Mucosa of rectum (tissue), 2 donors: ENCODE results near the gene RIN3.

ENCODE experiments used
- H3K27ac ChIP-seq, 2 donors: one replicate each; pipeline ENCODE4 v1.7.0; 2013; ENCODE audit warnings: inconsistent platforms in 2 of 2, low read depth in 2 of 2, low read length in 2 of 2
- H3K27me3 ChIP-seq, 2 donors: one replicate each; pipeline ENCODE4 v1.7.0; 2013; ENCODE audit warnings: low read length in 2 of 2; ENCODE audit not compliant: control insufficient read depth in 2 of 2, insufficient read depth in 2 of 2
- H3K36me3 ChIP-seq, 2 donors: one replicate each; pipeline ENCODE4 v1.7.0; 2013; ENCODE audit warnings: low read length in 2 of 2; ENCODE audit not compliant: control insufficient read depth in 2 of 2, insufficient read depth in 2 of 2
- H3K4me1 ChIP-seq, 2 donors: one replicate each; pipeline ENCODE4 v1.7.0; 2013; ENCODE audit warnings: low read length in 2 of 2, mild to moderate bottlenecking in 1 of 2; ENCODE audit not compliant: control insufficient read depth in 2 of 2, insufficient read depth in 2 of 2
- H3K4me3 ChIP-seq, 2 donors: one replicate each; pipeline ENCODE4 v1.7.0; 2013; ENCODE audit warnings: low read length in 2 of 2
- H3K9ac ChIP-seq, 2 donors: one replicate each; pipeline ENCODE4 v1.7.0; 2013; ENCODE audit warnings: low read length in 2 of 2, low read depth in 1 of 2, mild to moderate bottlenecking in 1 of 2
- H3K9me3 ChIP-seq, 2 donors: one replicate each; pipeline ENCODE4 v1.7.0; 2013; ENCODE audit warnings: low read length in 2 of 2; ENCODE audit not compliant: control insufficient read depth in 2 of 2
- donor health status: healthy.
- donor health status: Normal muscosa, but diverticular disease.

The RIN3 gene

GRCh38 chr14:92563765-92564285 lies 50.2 kb downstream of the RIN3 start:
- Histone ChIP-seq H3K4me1 (peaks cover 3 to 4% of the 10 kb centered on the region in 2 donors), H3K36me3 (peaks cover 16 to 29% of the 10 kb centered on the region in 2 donors), H3K27ac (peak overlapping the region; percentile 25 to 53), H3K9me3 (peaks cover 2 to 4% of the 10 kb centered on the region in 2 donors), H3K9ac (no peak overlapping the region), H3K4me3 (no peak overlapping the region), H3K27me3 (no peaks in the 10 kb centered on the region)

DNA sequence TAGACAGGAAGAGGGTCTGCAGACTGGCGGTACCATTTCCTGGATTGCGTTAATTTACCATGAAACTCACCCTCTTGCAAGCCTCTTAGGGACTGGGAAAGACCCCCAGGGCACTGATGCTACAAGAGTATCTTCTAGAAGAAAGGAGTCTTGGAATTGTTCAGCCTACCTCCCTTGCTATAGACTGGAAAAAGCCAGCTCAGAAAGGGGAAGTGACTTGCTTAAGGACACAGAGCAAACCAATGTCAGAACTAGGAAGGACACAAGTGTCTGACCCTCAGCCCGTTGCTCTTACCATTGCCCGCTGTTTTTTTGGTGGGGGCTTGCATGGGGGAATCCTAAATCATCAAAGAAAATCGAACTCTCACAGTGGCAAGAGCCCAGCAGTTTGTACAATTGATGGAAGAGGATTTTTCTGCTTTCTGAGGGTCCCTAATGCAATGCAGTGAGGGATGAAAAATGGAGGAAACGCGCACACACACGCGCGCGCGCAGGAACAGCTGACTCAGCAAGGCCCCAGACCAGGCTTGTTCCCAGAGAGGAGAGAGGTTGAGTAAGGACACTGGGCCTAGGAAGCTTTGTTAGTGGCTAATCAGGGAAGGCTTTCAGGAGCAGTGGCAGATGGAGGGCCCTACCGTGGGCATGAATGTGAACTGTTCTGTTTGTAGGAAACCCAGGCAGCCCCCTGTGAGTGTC lies 50.9 kb downstream of the RIN3 start:
- peaks cover 3 to 8% of the 10 kb centered on the region in 2 donors for H3K4me1 ChIP-seq
- no peak overlapping the region for H3K9ac ChIP-seq
- H3K36me3 ChIP-seq: peaks cover 16 to 26% of the 10 kb centered on the region in 2 donors
- no peaks in the 10 kb centered on the region for H3K27me3 ChIP-seq
- peak overlapping the region; percentile 2 to 53 for H3K27ac ChIP-seq
- no peak overlapping the region for H3K4me3 ChIP-seq
- peaks cover 2 to 4% of the 10 kb centered on the region in 2 donors for H3K9me3 ChIP-seq

DNA sequence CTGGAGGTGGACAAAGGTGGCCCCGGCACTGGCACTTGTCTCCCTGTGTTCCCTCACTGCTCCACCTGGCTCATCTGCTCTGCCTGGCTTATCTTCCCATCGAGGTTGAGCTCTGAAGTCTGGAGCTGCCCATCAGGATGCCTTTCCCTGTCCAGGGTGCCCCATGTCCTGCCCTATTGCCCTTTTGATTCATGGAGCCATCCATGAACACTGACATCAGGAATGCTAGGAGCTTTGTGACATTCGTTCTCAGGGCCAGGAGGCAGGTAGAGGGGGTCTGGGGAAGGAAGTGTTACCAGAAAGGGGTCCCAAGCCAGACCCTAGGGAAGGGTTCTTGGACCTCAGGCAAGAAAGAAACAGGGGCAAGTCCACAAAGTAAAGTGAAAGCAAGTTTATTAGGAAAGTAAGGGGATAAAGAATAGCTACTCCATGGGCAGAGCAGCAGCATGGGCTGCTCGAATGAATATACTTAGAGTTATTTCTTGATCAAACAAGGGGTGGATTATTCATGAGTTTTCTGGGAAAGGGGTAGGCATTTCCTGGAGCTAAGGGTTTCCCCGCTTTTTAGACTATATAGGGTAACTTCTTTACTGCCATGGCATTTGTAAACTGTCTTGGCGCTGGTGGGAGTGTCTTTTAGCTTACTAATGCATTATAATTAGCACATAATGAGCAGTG lies 51.6 kb downstream of the RIN3 start:
- Histone ChIP-seq H3K4me1 (peaks cover 8 to 10% of the 10 kb centered on the region in 2 donors), H3K9ac (no peak overlapping the region), H3K27ac (peak overlapping the region in 1 of 2 donors; percentile 2), H3K9me3 (peaks cover 2 to 4% of the 10 kb centered on the region in 2 donors), H3K4me3 (no peak overlapping the region), H3K36me3 (peaks cover 12 to 20% of the 10 kb centered on the region in 2 donors), H3K27me3 (no peaks in the 10 kb centered on the region)

- H3K36me3 ChIP-seq: peaks cover 10 to 17% of the 10 kb centered on the region in 2 donors
- H3K27me3 ChIP-seq: no peaks in the 10 kb centered on the region
- no peak overlapping the region for H3K27ac ChIP-seq
- no peak overlapping the region for H3K4me3 ChIP-seq
- H3K4me1 ChIP-seq: peaks cover 13% of the 10 kb centered on the region in 2 donors
- H3K9me3 ChIP-seq: peaks cover 2 to 4% of the 10 kb centered on the region in 2 donors
- no peak overlapping the region for H3K9ac ChIP-seq
These were observed 52.1 kb downstream of the RIN3 start for GRCh38 chr14:92565718-92566115.

GRCh38 chr14:92567173-92567725 lies 53.7 kb downstream of the RIN3 start:
- Histone ChIP-seq H3K4me1 (peaks cover 22 to 24% of the 10 kb centered on the region in 2 donors), H3K27me3 (no peaks in the 10 kb centered on the region), H3K36me3 (peaks cover 10 to 17% of the 10 kb centered on the region in 2 donors), H3K4me3 (no peak overlapping the region), H3K27ac (no peak overlapping the region), H3K9ac (no peak overlapping the region), H3K9me3 (peaks cover 2 to 4% of the 10 kb centered on the region in 2 donors)

DNA sequence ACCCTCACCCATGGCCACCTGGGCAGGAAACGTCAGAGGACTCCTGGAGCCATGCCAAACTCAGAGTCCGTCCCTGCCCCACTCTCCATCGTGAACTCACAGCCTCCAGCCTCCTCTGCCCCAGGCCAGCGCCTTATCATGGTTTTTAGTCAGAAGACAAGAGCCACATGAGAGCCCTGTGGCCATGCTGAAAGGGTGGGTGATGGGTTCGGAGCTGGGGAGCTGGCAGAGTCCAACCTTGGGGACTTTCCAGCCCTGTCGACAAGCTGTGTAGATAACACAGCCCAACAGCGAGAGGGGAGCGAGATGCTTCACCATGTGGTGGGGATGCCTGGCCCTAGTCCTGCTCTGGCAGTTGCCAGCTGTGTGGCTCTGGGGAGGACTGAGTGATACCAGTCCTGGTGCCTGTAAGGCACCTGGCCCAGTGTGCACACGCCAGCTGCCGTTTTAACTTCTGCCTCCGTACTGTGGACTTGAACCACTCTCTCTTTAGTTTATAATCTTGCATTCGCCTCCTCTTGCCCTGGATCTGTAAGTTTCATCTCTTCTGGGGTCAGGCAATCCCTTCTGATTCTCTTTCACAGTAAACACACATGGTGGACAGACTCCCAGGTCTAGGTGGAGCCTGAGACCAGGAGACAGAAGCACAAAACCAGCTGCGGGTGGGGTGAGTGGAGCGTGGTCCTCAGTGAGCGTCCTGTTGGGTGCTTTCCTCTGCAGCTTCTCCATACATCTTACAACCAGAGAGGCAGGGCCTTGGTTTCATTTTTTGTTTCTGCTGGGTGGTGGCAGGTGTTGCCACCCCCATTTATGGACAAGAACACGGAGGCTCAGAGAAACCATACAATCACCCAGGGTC lies 55.3 kb downstream of the RIN3 start:
- peaks cover 2 to 4% of the 10 kb centered on the region in 2 donors for H3K9me3 ChIP-seq
- peak overlapping the region in 1 of 2 donors; percentile 44 for H3K9ac ChIP-seq
- no peaks in the 10 kb centered on the region for H3K27me3 ChIP-seq
- peak overlapping the region; percentile 3 to 74 for H3K27ac ChIP-seq
- H3K4me1 ChIP-seq: peaks cover 22 to 25% of the 10 kb centered on the region in 2 donors
- peak overlapping the region in 1 of 2 donors; percentile 20 for H3K4me3 ChIP-seq
- peaks cover 10 to 15% of the 10 kb centered on the region in 2 donors for H3K36me3 ChIP-seq

- Histone ChIP-seq H3K36me3 (peaks cover 10 to 15% of the 10 kb centered on the region in 2 donors), H3K9me3 (peaks cover 2 to 4% of the 10 kb centered on the region in 2 donors), H3K27ac (peak overlapping the region; percentile 57 to 74), H3K27me3 (no peaks in the 10 kb centered on the region), H3K4me1 (peaks cover 22 to 27% of the 10 kb centered on the region in 2 donors), H3K4me3 (peak overlapping the region in 1 of 2 donors; percentile 20), H3K9ac (no peak overlapping the region)
These were observed 57.2 kb downstream of the RIN3 start for GRCh38 chr14:92570674-92571262.

DNA sequence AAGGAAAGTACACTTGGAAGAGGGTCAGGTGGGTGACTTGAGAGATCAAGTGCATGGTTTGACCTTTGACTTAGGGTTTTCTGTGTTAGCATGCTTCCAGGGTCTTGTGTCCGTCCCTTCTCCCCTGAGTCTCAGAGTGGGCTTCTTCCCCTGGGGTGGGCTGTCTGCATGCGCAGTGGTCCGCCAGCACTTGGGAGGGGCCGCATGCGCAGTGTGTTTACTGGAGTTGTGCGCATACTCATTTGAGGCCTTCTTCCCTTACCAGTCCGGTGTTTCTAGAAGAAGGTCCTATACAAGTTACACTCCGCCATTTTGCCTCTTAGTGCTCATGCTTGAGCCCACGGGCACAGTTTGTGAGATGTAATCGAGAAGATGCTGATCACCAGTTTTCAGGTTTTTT lies 58.5 kb downstream of the RIN3 start:
- Histone ChIP-seq H3K9ac (no peak overlapping the region), H3K27me3 (no peaks in the 10 kb centered on the region), H3K27ac (peak overlapping the region in 1 of 2 donors; percentile 74), H3K36me3 (peaks cover 5 to 13% of the 10 kb centered on the region in 2 donors), H3K4me3 (no peak overlapping the region), H3K9me3 (peaks cover 2% of the 10 kb centered on the region in 2 donors), H3K4me1 (peaks cover 22 to 27% of the 10 kb centered on the region in 2 donors)

DNA sequence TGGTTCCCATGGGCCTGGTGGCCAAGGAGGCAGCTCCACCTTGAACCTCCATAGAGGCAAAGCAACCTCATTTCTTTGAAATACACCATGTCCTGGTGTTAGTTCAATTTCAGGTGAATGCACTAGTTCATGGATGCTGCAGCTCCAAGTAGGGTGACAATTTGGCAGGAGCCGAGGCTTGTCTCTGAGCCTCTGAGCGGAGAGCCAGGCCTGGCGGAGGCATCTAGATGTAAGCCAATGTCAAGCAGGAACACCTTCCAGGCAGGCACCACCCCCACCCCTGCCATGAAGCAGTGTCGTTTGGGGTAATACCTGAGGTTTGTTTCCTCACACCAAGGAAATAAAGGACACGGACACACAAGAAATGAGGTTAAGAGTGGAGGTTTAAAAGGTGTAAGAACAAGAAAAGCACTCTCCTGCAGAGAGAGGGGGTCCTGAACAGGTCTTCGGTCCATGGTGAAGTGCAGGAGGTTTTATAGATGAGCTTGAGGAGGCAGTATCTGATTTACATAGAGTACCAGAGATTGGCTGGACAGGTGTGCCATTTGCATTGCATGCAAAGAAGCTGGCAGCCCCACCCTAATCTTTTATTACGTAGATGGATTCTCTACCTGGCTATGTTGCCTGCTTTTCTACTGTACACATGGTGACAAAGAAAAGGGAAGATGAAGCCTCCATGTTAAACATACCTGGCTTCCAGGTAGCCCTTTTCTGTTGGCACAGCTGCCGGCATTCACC lies 60.3 kb downstream of the RIN3 start:
- Histone ChIP-seq H3K4me1 (peaks cover 19 to 27% of the 10 kb centered on the region in 2 donors), H3K9me3 (no peaks in the 10 kb centered on the region), H3K27ac (no peak overlapping the region), H3K27me3 (no peaks in the 10 kb centered on the region), H3K9ac (no peak overlapping the region), H3K36me3 (peaks cover 9 to 10% of the 10 kb centered on the region in 2 donors), H3K4me3 (no peak overlapping the region)
